Subcutaneous adipose tissue (tissue), 4 donors: ENCODE measurements around the gene ALDH7A1. TPM values are rescaled to one million over a fixed set of nuclear protein-coding genes. Genes with fewer than 3 reads are reported as not detected.

Experiments
- total RNA-seq, 4 donors: library from RNA; depleted of rRNA; stranded (reverse); fragments of >200 nt; gene quantifications; one replicate each; pipeline ENCODE4 v1.1.0, GENCODE V29; 2016
- TF ChIP-seq, protein P1 (sequence below): fragments of 450-650 bp; IDR thresholded peaks from one replicate; pipeline ENCODE4 v1.5.1; 2016; ENCODE audit warnings: low read depth, mild to moderate bottlenecking, control low read depth, antibody characterized with exemption, moderate library complexity

ALDH7A1 gene
- total RNA-seq, 4 donors from 2014 or later, result 20.2 to 35.8 (median 27.6) TPM

DNA sequence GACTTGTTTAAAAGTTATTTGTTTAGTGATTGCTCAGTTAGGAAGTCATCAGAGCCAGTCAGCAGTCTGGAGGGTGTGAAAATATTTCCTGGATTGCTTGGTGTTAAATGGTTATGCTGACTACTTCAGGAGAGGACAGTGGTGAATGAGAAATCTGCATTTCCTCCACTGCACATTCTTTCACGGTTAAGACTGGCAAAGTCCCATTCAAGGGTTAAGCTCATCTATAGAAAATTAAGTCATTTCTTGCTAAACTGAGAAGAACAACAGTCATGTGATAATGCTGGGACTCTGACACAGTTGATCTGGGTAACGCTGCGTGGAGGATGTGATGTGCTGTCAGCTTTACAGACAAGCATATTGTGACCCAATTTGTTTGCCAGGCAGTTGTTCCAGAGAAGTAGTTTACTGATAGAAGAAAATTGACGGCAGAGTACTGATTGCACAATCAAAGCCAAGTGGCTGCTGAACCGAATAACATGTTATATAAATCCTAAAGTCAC, 91.4 kb downstream of the ALDH7A1 start:
- TF ChIP-seq, protein P1, sequence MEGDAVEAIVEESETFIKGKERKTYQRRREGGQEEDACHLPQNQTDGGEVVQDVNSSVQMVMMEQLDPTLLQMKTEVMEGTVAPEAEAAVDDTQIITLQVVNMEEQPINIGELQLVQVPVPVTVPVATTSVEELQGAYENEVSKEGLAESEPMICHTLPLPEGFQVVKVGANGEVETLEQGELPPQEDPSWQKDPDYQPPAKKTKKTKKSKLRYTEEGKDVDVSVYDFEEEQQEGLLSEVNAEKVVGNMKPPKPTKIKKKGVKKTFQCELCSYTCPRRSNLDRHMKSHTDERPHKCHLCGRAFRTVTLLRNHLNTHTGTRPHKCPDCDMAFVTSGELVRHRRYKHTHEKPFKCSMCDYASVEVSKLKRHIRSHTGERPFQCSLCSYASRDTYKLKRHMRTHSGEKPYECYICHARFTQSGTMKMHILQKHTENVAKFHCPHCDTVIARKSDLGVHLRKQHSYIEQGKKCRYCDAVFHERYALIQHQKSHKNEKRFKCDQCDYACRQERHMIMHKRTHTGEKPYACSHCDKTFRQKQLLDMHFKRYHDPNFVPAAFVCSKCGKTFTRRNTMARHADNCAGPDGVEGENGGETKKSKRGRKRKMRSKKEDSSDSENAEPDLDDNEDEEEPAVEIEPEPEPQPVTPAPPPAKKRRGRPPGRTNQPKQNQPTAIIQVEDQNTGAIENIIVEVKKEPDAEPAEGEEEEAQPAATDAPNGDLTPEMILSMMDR, result no peak

DNA sequence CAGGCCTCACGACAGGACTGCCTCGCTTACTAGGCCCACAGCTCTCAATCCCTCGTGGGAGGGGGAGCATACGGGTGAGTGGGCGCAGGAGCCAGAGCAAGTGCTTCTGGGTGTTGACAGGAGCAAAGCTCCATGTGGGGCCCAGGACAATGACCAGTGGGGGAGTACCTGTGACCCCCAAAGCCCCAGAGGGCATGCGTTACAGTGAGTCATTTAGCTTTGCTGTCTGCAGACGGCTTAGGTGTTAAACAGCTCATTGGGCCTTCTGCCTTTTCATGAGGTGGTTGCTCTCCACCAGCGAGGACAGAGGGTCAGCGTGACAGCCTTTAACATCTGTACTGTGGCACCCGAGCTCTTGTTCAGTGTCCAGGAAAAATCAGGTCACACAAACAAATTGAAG, 93.6 kb downstream of the ALDH7A1 start:
- TF ChIP-seq, protein P1, result no peak

DNA sequence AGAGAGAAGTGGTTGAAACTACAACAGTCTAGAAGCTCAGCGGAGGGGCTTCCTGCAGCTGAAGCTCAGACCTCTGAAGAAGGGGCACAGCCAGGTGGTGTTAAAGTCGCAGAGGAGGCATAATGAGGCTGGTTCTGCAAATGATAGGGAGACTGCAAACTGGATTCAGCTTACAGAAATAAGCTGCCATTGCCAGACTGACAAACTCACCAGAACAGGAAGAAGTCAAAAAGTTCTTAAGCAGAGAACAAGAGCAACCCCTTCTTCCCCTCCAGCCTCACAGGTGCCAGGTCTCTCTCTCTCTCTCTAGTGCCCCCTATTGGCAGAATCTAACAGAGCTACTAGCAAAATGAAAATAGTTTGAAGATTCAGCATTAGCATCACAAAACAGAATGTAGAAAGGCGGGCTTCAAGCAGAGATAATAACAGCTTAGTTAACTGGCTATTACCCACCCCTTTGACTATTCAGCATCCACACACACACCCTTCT, 95.1 kb downstream of the ALDH7A1 start:
- TF ChIP-seq, protein P1, result peak; percentile 42

DNA sequence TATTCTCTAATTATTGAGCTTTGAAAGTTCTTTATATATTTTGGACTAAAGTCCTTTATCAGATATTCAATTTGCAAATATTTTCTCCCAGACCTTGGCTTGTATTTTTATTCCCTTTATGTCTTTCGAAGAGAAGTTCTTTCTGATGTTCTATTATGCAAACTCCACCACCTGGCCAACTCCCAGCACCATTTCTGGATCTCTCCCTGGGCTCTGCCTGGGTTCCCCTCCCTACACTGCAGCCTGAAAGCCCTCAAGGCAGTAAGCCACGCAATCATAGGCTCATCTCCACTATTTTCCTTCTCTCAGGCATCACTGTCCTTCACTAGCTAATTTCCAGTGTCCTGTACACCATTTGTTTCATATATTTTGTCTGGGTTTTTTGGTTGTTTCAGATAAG, 95.7 kb downstream of the ALDH7A1 start:
- TF ChIP-seq, protein P1, result no peak

DNA sequence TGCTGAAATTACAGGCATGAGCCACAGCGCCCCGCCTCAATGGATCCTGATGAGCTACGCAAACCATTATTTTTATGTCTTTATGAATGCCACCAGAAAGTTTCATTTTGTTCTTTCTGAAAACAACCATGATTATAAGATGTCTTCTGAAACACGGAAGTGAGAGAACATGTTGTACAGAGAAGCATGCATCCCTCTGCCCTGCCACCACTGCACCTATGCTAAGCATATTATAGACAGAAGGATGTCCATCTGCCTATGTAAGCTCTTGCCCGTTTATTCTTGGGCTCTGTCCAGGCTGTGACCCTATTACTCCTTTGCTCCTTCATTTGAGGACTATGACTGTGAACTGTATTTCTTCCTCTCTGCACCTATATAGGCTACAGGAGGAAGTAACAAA, 97.5 kb downstream of the ALDH7A1 start:
- TF ChIP-seq, protein P1, result no peak

DNA sequence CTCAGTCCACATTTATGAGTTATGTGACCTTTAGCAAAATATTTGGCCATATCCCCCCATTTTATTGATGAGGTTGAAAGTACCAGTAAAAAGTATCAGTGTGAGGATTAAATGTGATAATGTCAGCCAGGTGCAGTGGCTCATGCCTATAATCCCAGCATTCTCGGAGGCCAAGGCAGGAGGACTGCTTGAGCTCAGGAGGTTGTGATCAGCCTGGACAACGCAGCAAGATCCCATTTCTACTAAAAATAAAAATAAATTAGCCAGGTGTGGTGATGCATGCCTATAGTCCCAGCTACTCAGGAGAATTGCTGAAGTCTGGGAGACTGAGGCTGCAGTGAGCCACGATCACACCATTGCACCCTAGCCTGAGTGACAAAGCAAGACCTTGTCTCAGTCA, 100.6 kb downstream of the ALDH7A1 start:
- TF ChIP-seq, protein P1, result no peak

DNA sequence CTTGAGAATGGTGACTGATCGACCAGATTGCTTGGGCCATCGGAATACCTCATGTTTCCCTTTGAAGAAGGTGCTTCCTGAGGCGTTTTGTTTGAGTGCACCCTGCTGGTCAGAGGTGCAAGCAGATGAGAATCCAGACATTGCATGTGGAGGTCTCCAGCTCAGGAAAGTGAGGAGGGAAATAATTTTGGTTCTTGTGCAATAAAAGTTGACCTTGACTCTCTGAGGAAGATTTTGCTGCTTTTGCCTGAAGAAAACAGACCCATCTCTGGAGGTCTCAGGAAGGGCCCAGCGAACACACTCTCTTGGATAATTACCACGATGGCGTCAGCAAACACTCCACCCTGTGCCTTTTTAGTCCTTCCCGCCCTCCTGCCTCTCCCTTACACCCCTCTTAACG, 102.1 kb downstream of the ALDH7A1 start:
- TF ChIP-seq, protein P1, result no peak
